DOHH2 (cell line): ENCODE data around the gene CELF1.

ENCODE experiments used
- CTCF ChIP-seq: fragments of 200-600 bp; sonication (generic); IDR thresholded peaks from one replicate; pipeline ENCODE4 v1.5.1; 2014; ENCODE audit warnings: antibody characterized with exemption, mild to moderate bottlenecking, low read depth, low read length; ENCODE audit not compliant: poor library complexity, severe bottlenecking
- EZH2phosphoT487 ChIP-seq: fragments of 200-600 bp; sonication (generic); IDR thresholded peaks from 2 replicates; pipeline ENCODE4 v1.6.1; 2017; ENCODE audit warnings: borderline replicate concordance, mild to moderate bottlenecking, antibody characterized with exemption, low read length, moderate library complexity, mixed read lengths

DNA sequence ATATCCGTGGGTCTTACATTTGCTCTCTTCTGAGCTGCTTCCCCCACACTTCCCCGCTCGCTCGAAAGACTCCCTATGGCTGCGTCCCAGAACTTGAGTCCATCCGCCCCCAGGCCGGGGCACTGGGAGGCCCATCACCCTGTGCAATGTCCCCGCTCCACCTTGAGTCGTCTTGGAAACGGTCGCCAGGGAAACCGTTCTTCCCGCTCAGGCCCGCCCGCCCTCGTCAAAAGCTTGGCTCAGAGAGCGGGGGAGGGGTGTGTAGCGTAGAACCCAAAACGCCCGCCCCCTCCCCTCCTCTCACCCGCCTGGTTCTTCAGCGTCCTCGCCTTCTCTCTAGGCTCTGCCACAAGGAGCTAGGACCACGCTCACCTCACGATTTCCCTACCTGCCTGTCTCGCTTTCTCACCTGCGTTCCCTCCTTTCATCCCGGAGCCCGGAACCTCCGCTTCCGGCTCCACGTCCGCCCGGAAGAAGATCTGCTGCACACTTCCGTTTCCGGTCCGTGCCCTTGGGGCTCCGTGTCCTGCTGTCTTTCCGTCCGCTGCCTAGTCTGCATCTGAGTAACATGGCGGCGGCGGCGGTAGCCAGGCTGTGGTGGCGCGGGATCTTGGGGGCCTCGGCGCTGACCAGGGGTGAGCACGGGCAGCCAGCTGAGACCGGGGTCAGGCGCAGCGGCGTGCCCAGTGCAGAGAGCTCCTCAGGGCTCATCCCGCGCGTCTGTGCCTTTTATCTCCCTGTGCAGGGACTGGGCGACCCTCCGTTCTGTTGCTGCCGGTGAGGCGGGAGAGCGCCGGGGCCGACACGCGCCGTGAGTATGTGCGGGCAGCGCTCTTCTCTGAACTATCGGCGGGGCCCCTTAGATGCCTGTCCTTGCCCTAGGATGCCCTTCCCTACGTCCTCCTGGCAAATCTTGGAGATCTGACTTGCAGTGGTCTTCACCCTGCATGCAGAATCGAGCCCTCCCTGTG, 25.9 kb upstream of the CELF1 start, which contains the start of the genes KBTBD4 and NDUFS3:
- TF ChIP-seq CTCF (no peak), EZH2phosphoT487 (no peak)
